Esophagus (tissue), 2 donors: ENCODE results near the gene XPC. TPM values are rescaled to one million over a fixed set of nuclear protein-coding genes. Genes with fewer than 3 reads are reported as not detected.

Experiments used
- H3K27ac ChIP-seq, 2 donors: one replicate each; pipeline ENCODE4 v1.5.1; 2013; ENCODE audit warnings: low read depth in 2 of 2, mild to moderate bottlenecking in 2 of 2, inconsistent platforms in 1 of 2, low read length in 1 of 2, moderate library complexity in 1 of 2
- H3K27me3 ChIP-seq, 2 donors: one replicate each; pipeline ENCODE4 v1.6.1; 2013; ENCODE audit warnings: low read length in 2 of 2, control low read depth in 1 of 2, mild to moderate bottlenecking in 1 of 2; ENCODE audit not compliant: insufficient read depth in 2 of 2, control insufficient read depth in 1 of 2
- H3K36me3 ChIP-seq, 2 donors: one replicate each; pipeline ENCODE4 v1.6.1; 2013; ENCODE audit warnings: low read length in 1 of 2; ENCODE audit not compliant: control insufficient read depth in 2 of 2, insufficient read depth in 2 of 2
- H3K4me1 ChIP-seq, 2 donors: one replicate each; pipeline ENCODE4 v1.6.1; 2013; ENCODE audit warnings: low read length in 1 of 2; ENCODE audit not compliant: control insufficient read depth in 2 of 2, insufficient read depth in 2 of 2
- H3K4me3 ChIP-seq, 2 donors: one replicate each; pipeline ENCODE4 v1.5.1; 2013; ENCODE audit warnings: low read length in 2 of 2, mild to moderate bottlenecking in 2 of 2, low read depth in 1 of 2, moderate library complexity in 1 of 2
- H3K9me3 ChIP-seq, 2 donors: one replicate each; pipeline ENCODE4 v1.6.1; 2013; ENCODE audit warnings: mild to moderate bottlenecking in 2 of 2, low read depth in 1 of 2, low read length in 1 of 2, moderate library complexity in 1 of 2; ENCODE audit not compliant: control insufficient read depth in 2 of 2, insufficient read depth in 1 of 2
- WGBS, 2 donors: extraction: QIAGEN DNeasy Blood & Tissue Kit; methylation state at CpG; one replicate each; pipeline ENCODE4 v1.1.7; 2013; 5-methylcytosine and 5-hydroxymethylcytosine counted together
- polyA plus RNA-seq, 2 donors: library from polyadenylated mRNA; stranded (reverse); fragments of 200-250 nt; gene quantifications; one replicate each; pipeline ENCODE4 v1.2.3, GENCODE V29; 2013
- donor health status: healthy with polysubstance abuse.
- donor health status: Bipolar disorder and iron deficiency.

Gene XPC
- polyA plus RNA-seq, 2 donors = 12.1 to 12.6 TPM

DNA sequence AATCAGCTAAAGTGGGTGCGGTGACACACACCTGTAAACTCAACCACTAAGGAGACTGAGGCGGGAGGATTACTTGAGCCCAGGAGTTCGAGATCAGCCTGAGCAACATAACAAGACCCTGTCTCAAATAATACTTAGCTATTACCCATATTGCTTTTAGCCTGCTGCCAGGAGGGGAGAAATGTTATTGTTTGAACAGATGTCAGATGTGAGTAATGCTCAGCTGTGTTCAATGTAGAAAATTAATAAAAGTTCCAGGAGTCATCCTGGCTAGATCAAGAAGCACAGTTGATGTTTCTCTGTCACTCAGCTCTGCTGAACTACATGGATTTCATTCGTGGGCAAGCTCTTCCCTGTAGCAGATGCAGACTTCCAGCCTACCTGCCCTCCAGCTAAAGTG, 22.4 kb upstream of the XPC start:
- peaks cover 4 to 5% of the 10 kb centered on the region in 2 donors for H3K36me3 ChIP-seq
- no peaks in the 10 kb centered on the region for H3K27me3 ChIP-seq
- WGBS, 2 donors = 69 to 74% methylated on average over 4 of the region's 4 CpGs
- no peaks in the 10 kb centered on the region for H3K9me3 ChIP-seq
- peaks cover 2 to 14% of the 10 kb centered on the region in 2 donors for H3K4me1 ChIP-seq
- peak overlapping the region; percentile 54 to 61 for H3K27ac ChIP-seq
- no peak overlapping the region for H3K4me3 ChIP-seq

GRCh38 chr3:14200276-14200675, 21.9 kb upstream of the XPC start:
- H3K27ac ChIP-seq = peak overlapping the region; percentile 40 to 48
- H3K9me3 ChIP-seq = no peaks in the 10 kb centered on the region
- H3K4me1 ChIP-seq = peaks cover 2 to 14% of the 10 kb centered on the region in 2 donors
- WGBS, 2 donors = 83 to 88% methylated on average over 4 of the region's 4 CpGs
- H3K27me3 ChIP-seq = no peaks in the 10 kb centered on the region
- H3K36me3 ChIP-seq = peaks cover 4 to 5% of the 10 kb centered on the region in 2 donors
- H3K4me3 ChIP-seq = no peak overlapping the region

- Histone ChIP-seq H3K4me1 (peaks cover 2 to 14% of the 10 kb centered on the region in 2 donors), H3K36me3 (peaks cover 4 to 5% of the 10 kb centered on the region in 2 donors), H3K27me3 (no peaks in the 10 kb centered on the region), H3K9me3 (no peaks in the 10 kb centered on the region), H3K27ac (peak overlapping the region; percentile 31 to 72), H3K4me3 (no peak overlapping the region)
- WGBS, 2 donors = 57 to 59% methylated on average over 4 of the region's 4 CpGs
Measured at GRCh38 chr3:14199641-14200040, 21.2 kb upstream of the XPC start.

DNA sequence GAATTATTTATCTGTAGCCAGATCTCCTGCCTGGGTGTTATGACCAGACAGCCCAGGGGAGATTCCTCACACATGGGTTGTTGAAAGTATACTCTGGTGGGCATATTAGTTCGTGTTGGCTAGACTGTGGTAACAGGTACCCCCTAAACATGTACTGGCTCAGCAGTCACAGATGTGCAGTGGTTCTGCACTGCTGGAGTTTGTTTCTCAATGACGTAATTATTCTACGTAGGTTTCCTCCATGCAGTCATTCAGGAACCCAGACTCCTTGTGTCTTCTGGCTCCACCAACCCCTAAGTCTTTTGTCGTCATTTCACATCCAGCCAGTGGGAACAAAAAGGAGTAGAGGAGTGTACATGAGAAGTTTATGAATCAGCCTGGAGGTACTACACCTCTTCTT, 16.5 kb upstream of the XPC start:
- H3K27ac ChIP-seq = peak overlapping the region in 1 of 2 donors; percentile 1
- H3K4me1 ChIP-seq = no peaks in the 10 kb centered on the region
- H3K36me3 ChIP-seq = peaks cover 2 to 5% of the 10 kb centered on the region in 2 donors
- no peak overlapping the region for H3K4me3 ChIP-seq
- H3K27me3 ChIP-seq = no peaks in the 10 kb centered on the region
- WGBS, 2 donors = 87 to 89% methylated on average over 4 of the region's 4 CpGs
- H3K9me3 ChIP-seq = no peaks in the 10 kb centered on the region

GRCh38 chr3:14188041-14188754, 9.8 kb upstream of the XPC start:
- no peak overlapping the region for H3K4me3 ChIP-seq
- peaks cover 3 to 9% of the 10 kb centered on the region in 2 donors for H3K36me3 ChIP-seq
- WGBS, 2 donors = 73% methylated on average over 4 of the region's 4 CpGs
- no peaks in the 10 kb centered on the region for H3K27me3 ChIP-seq
- H3K4me1 ChIP-seq = no peaks in the 10 kb centered on the region
- H3K9me3 ChIP-seq = no peaks in the 10 kb centered on the region
- H3K27ac ChIP-seq = no peak overlapping the region

DNA sequence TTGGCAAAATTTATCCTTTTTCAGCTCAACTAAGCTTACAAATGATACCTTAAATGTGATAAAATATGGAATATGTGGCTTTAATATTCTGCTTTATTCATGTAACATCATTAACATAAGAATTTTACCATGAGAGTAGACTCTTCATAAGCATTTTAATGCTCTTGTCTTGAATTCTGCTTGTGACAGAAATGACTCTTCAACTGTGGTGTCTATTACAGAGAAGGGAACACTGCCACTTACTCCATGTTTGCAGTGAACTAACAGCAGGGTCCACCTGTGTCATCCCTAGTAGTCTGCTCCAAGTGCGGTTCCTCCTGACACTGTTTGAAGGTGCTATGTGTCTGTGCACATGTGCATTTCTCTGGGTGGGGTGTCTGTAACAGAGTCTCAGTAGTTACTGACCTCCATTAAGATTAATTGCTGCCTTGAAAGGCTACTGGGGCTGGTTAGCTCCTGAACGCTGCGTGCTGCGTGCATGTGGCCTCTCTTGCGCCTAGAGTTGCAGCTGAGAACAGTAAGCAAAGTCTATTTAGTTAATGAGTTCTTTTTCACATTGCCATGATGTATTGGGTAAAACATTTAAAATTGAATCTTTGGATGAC, 8.6 kb upstream of the XPC start:
- 95 to 96% methylated on average over 5 of the region's 5 CpGs for WGBS, 2 donors
- H3K4me1 ChIP-seq = no peaks in the 10 kb centered on the region
- H3K9me3 ChIP-seq = no peaks in the 10 kb centered on the region
- peaks cover 3 to 9% of the 10 kb centered on the region in 2 donors for H3K36me3 ChIP-seq
- H3K27me3 ChIP-seq = no peaks in the 10 kb centered on the region
- no peak overlapping the region for H3K4me3 ChIP-seq
- H3K27ac ChIP-seq = no peak overlapping the region

GRCh38 chr3:14183015-14183577, 4.7 kb upstream of the XPC start:
- Histone ChIP-seq H3K27ac (peak overlapping the region in 1 of 2 donors; percentile 47), H3K4me3 (no peak overlapping the region), H3K9me3 (no peaks in the 10 kb centered on the region), H3K27me3 (no peaks in the 10 kb centered on the region), H3K4me1 (no peaks in the 10 kb centered on the region), H3K36me3 (peaks cover 3 to 9% of the 10 kb centered on the region in 2 donors)
- 41 to 53% methylated on average over 2 of the region's 2 CpGs for WGBS, 2 donors

DNA sequence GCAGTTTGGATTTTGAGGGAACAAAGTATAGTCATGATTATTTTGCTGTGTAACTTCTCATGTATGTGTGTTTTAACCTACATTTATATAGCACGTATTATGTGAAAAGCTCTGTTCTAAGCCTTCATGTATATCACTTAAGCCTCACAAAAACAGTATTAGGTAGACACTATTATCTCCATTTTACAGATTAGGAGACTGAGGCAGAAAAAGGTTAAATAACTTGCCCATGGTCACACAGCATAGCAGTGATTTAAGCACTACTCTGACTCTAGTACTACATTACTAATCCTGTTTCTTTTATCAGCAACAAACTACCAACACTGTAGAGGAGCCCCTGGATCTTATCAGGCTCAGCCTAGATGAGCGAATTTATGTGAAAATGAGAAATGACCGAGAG, 2.9 kb upstream of the XPC start:
- H3K9me3 ChIP-seq = no peaks in the 10 kb centered on the region
- WGBS, 2 donors = 80 to 81% methylated on average over 3 of the region's 3 CpGs
- H3K4me3 ChIP-seq = no peak overlapping the region
- H3K4me1 ChIP-seq = no peaks in the 10 kb centered on the region
- H3K27me3 ChIP-seq = no peaks in the 10 kb centered on the region
- H3K27ac ChIP-seq = peak overlapping the region in 1 of 2 donors; percentile 43
- H3K36me3 ChIP-seq = peaks cover 3 to 5% of the 10 kb centered on the region in 2 donors

DNA sequence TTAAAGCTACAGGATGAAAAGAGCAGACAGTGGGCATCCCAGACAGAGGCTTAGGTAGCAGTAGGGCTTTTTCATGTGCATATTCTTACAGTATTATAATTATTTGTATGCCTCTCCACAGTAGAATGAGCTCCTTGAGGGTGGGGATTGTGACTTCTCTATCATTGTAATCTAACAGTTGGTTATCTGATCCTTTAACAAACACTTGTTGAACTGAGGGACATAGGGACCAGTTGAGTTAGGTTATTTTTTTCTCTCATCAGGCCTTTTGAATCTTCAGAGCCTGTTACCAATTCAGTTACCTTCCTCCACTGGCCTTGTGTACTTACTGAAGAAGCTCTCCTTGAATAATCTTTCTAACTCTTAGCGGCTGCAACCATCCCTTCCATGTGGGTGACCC, 1.4 kb upstream of the XPC start:
- no peaks in the 10 kb centered on the region for H3K27me3 ChIP-seq
- no peaks in the 10 kb centered on the region for H3K9me3 ChIP-seq
- 94 to 96% methylated on average over 1 of the region's 1 CpG for WGBS, 2 donors
- no peak overlapping the region for H3K27ac ChIP-seq
- peaks cover 0 to 2% of the 10 kb centered on the region in 2 donors for H3K36me3 ChIP-seq
- H3K4me1 ChIP-seq = no peaks in the 10 kb centered on the region
- H3K4me3 ChIP-seq = peak overlapping the region in 1 of 2 donors; percentile 90
